Measurements from ENCODE around the gene SLC16A12. TPM values are rescaled to one million over a fixed set of nuclear protein-coding genes. Genes with fewer than 3 reads are reported as not detected.

The SLC16A12 gene
- total RNA-seq, 1 donor from 2014 or later: 3.7 TPM

DNA sequence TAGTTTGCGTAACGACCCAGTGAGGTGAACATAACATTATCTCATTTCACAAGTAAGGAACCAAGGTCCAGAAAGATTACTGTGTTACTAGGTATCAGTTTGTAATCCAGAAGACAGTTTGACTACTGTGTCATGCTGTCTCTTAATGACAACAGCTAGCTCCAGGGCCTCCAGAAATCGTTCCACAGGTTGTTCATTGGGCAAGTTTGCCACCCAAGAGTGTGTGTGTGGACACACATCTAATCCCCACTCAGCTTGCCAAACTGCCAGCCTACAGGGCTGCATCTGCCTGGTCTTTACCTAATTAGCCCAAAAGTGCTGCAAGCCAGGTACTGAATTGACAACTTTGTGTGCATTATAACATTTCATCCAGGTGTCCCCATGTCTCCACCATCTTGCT lies 27.9 kb upstream of the SLC16A12 start:
- no peak for DNase-seq (ENCODE audit: low read depth)
- TF ChIP-seq, protein P1, sequence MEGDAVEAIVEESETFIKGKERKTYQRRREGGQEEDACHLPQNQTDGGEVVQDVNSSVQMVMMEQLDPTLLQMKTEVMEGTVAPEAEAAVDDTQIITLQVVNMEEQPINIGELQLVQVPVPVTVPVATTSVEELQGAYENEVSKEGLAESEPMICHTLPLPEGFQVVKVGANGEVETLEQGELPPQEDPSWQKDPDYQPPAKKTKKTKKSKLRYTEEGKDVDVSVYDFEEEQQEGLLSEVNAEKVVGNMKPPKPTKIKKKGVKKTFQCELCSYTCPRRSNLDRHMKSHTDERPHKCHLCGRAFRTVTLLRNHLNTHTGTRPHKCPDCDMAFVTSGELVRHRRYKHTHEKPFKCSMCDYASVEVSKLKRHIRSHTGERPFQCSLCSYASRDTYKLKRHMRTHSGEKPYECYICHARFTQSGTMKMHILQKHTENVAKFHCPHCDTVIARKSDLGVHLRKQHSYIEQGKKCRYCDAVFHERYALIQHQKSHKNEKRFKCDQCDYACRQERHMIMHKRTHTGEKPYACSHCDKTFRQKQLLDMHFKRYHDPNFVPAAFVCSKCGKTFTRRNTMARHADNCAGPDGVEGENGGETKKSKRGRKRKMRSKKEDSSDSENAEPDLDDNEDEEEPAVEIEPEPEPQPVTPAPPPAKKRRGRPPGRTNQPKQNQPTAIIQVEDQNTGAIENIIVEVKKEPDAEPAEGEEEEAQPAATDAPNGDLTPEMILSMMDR (conservative IDR thresholded peaks at IDR 0.05; ENCODE audit: low read depth, low read length): no peak
- no peak overlapping the region for H3K4me3 ChIP-seq (ENCODE audit: low read depth, low read length)

DNA sequence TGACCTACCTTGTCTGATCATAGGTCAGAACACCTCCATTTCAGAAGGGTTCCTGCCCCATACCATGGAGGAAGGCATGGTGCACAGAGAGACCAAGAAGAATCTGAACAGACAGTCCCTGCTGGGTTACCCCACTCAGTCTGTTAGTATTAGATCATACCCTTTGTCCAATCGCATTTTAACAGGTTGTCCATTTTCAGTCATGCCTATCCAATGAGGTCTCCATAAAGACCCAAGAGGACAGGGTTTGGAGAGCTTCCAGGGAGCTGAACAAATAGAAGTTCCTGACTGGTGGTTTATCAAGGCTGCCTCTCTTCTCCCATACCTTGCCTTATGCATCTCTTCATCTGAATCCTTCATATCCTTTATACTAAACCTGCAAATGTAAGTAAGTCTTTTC lies 21.2 kb upstream of the SLC16A12 start:
- TF ChIP-seq, protein P1 (conservative IDR thresholded peaks at IDR 0.05; ENCODE audit: low read depth, low read length): no peak
- peak; percentile 95 for DNase-seq (ENCODE audit: low read depth)
- H3K4me3 ChIP-seq (ENCODE audit: low read depth, low read length): peak overlapping the region; percentile 48

DNA sequence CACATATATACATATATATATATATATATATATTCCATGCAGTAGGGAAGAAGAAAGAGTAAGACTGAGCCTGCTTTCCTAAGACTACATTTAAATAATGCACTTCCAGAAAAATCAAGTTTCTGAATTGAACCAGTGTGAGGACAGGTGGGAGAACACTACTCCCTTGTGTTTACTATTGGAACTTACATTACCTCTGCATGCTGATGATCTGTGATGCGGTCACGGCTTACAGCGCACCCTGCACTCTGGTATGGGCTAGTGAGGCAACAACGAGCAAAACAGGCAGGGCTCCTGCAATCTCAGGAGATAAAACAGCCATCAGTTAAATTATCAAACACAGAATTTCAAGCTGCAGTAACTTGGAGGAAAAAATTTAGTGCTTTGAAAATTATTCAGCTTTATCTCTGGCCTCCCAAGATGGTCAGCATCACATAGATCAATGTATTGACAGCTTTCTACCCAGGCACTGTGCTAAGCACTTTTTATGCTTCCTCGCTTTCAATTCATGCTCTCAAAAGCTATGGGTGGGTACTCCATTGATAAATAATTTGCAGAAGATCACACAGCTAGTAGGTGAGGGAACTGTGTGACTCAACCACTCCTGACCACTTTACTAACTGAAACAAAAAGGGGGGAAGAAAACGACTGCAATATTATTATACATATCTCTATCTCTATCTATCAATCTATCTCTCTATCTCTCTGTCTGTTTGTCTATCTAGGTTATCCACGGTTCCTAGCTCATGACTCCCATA lies 20.5 kb upstream of the SLC16A12 start:
- TF ChIP-seq, protein P1 (conservative IDR thresholded peaks at IDR 0.05; ENCODE audit: low read depth, low read length): peak; percentile 72
- peak overlapping the region; percentile 48 for H3K4me3 ChIP-seq (ENCODE audit: low read depth, low read length)
- peak; percentile 86 for DNase-seq (ENCODE audit: low read depth)

DNA sequence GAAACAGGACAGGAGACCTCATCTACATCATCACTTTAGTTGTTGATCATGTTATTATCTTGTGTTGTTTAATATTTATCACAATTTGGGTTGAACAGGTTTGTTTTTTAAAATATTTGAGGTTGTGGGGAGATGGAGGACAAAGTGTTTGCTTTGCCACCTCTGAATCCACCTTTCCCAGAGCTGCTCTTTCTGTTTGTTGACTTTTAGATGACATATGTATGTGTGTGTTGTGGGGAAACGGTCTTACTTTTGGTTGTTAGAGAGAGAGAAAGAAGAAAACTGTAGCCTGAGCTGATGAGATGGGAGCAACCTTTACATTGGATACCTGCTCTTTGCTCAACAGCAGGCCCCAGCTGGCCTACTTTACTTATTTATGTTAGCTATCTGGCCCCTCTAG lies 19.0 kb upstream of the SLC16A12 start:
- no peak overlapping the region for H3K4me3 ChIP-seq (ENCODE audit: low read depth, low read length)
- TF ChIP-seq, protein P1 (conservative IDR thresholded peaks at IDR 0.05; ENCODE audit: low read depth, low read length): no peak
- DNase-seq (ENCODE audit: low read depth): no peak

DNA sequence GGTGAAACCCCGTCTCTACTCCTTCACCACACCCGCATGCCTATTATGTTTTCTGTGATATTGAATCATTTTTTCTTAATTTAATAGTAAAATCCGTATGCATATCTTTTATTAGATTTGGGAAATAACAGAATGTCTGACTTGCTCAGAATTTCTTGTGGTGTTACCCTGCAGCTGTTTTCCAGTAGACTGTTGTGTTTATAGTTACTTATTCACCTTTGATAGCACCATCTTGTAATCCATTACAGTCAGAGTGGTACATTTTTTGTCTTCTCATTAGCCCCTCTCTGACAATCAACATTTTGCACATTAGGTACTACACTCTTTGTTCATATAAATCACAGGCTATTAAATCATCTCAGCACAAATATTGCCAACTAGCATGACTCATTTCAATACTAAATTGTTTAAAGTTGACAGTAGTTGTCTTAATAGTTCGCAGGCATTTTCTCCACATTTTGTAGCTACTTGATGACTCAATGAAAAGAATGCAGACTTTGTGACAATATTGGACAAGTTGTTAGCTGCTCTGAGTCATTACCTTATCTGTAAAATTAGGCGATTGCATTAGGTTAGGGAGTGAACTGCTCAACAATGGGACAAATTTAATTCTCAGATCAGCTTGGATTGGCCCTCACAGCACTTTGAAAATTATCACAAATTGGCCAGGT lies 17.8 kb upstream of the SLC16A12 start:
- TF ChIP-seq, protein P1 (conservative IDR thresholded peaks at IDR 0.05; ENCODE audit: low read depth, low read length): no peak
- peak; percentile 92 for DNase-seq (ENCODE audit: low read depth)

DNA sequence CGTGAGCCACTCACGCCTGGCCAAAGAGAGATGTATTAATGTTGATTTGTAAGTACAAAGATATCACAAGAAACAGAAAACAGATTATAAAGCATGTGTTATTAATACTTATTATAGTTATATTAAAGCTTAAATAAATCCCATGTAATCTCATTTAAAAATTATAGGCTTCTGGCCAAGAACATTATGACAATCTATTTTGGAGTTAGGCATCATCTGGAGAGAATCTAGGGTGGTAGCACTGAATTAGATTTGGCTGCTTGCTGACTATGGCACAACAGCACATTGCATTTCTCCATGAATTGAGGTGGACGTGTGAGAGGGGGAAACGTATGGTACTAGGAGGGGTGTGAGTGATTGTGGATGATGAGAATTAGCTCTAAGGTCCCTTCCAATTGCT lies 16.8 kb upstream of the SLC16A12 start:
- TF ChIP-seq, protein P1 (conservative IDR thresholded peaks at IDR 0.05; ENCODE audit: low read depth, low read length): no peak
- no peak for DNase-seq (ENCODE audit: low read depth)
- no peak overlapping the region for H3K4me3 ChIP-seq (ENCODE audit: low read depth, low read length)

More for the DNA sequence above, 17.8 kb upstream of the SLC16A12 start:
- H3K4me3 ChIP-seq (ENCODE audit: low read depth, low read length): no peak overlapping the region
